MM.1S (cell line): ENCODE results near the gene MST1.

Source experiments
- CTCF ChIP-seq: fragments of 300-600 bp; sonication (generic); IDR thresholded peaks from 2 replicates; pipeline ENCODE4 v1.5.1; 2016; ENCODE audit warnings: antibody characterized with exemption, low read length, mixed read lengths
- EZH2 ChIP-seq: fragments of 300-600 bp; sonication (generic); optimal IDR thresholded peaks from 2 replicates; pipeline ENCODE3; 2017; ENCODE audit warnings: low read depth, mild to moderate bottlenecking, antibody characterized with exemption, low read length, mixed read lengths

DNA sequence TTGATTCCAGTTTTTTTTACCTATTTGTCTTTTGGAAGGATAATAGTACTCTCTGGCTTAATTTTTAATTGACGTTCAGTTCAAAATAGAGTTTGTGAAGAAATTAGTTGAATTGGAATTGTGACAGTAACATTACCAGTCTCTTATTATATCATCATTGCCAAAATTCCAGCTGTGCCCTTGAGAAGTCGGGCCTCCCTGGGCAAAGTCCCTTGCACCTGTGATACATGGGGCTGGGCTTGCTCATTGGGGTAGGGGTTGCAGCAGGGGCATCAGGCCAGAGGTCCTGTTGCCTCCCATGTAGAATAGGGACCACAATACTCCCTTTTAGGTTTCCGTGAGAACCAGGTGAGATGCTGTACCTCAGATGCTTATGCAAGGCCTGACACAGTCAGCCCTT is 43.0 kb downstream of the MST1 start:
- TF ChIP-seq CTCF, result no peak
- no peak for TF ChIP-seq EZH2
